ENCODE results near the gene INO80C. TPM values are rescaled to one million over a fixed set of nuclear protein-coding genes. Genes with fewer than 3 reads are reported as not detected.
A peak's percentile ranks its signal among the peaks of the same experiment; 100 is the strongest.

Gene INO80C
- 28.2 TPM for polyA plus RNA-seq

GRCh38 chr18:35497370-35498197 is at the start of gene INO80C:
Gene INO80C, minus strand, starts transcription at chr18:35497960. Its CDS starts 86 bp downstream, at chr18:35497874.
- Mint-ChIP-seq H3K27ac (peak within 1 kb of the TSS; percentile 97 to 100 (median 97)), H3K4me3 (peak within 1 kb of the TSS; percentile 95 to 100 (median 99)), H3K36me3 (peaks cover 2% of the 10 kb centered on the region), H3K4me1 (peaks cover 25 to 37% (median 37%) of the 10 kb centered on the region in 3 donors), H3K9me3 (no peaks in the 10 kb centered on the region), H3K27me3 (no peaks in the 10 kb centered on the region)

GRCh38 chr18:35547008-35547605 is 49.3 kb upstream of the INO80C start:
- Mint-ChIP-seq H3K27ac (no peak overlapping the region), H3K9me3 (peaks cover 0 to 5% (median 2%) of the 10 kb centered on the region in 3 donors), H3K36me3 (peaks cover 3% of the 10 kb centered on the region), H3K27me3 (peaks cover 4% of the 10 kb centered on the region), H3K4me1 (no peaks in the 10 kb centered on the region), H3K4me3 (no peak overlapping the region)

- Mint-ChIP-seq H3K36me3 (peaks cover 3% of the 10 kb centered on the region), H3K27me3 (peaks cover 2% of the 10 kb centered on the region), H3K4me3 (no peak overlapping the region), H3K9me3 (peaks cover 0 to 8% (median 6%) of the 10 kb centered on the region in 3 donors), H3K27ac (no peak overlapping the region), H3K4me1 (no peaks in the 10 kb centered on the region)
Measured at GRCh38 chr18:35542356-35542755, 44.6 kb upstream of the INO80C start.

DNA sequence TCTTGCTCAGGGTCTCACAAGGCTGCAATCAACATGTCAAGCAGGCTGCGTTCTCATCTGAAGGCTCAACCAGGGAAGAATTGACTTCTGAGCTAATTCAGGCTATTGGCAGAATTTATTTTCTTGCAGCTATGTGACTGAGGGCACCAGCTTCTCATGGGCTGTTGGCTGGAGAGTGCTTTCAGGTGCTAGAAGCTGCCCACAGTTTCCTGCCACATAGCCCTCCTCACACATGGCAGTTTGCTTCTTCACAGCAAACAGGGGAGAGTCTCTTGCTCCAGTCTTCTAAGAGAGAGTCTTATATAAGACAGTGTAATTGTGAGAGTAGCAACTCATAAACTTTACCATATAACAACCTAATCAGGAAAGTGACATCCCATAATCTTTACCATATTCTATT is 37.5 kb upstream of the INO80C start:
- Mint-ChIP-seq H3K36me3 (peaks cover 4% of the 10 kb centered on the region), H3K27me3 (peaks cover 12% of the 10 kb centered on the region), H3K9me3 (peaks cover 5 to 23% (median 9%) of the 10 kb centered on the region in 3 donors), H3K27ac (no peak overlapping the region), H3K4me1 (no peaks in the 10 kb centered on the region), H3K4me3 (no peak overlapping the region)

GRCh38 chr18:35533916-35534405 is 36.2 kb upstream of the INO80C start:
- Mint-ChIP-seq H3K36me3 (peaks cover 4% of the 10 kb centered on the region), H3K27ac (no peak overlapping the region), H3K27me3 (peaks cover 14% of the 10 kb centered on the region), H3K4me3 (no peak overlapping the region), H3K4me1 (no peaks in the 10 kb centered on the region), H3K9me3 (peaks cover 6 to 29% (median 11%) of the 10 kb centered on the region in 3 donors)

DNA sequence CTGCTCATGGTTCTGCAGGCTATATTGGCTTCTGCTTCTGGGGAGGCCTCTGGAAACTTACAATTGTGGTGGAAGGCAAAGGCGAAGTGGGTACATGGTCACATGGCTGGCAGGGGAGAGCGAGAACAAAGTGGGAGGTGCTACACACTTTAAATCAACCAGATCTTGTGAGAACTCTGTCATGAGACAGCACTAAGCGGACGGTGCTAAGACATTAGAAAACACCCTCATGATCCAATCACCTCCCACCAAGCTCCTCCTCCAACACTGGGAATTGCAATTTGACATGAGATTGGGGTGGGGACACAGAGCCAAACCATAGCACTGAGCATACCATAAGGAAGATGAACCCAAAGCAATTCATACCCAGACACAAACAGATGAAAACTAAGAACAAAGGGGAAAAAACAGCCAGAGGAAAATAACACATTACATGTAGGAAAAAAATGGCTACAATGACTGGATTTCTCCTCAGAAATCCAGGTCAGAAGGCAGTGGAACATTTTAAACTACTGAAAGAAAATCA is 31.1 kb upstream of the INO80C start:
- peaks cover 25% of the 10 kb centered on the region for H3K27me3 Mint-ChIP-seq
- peaks cover 4% of the 10 kb centered on the region for H3K36me3 Mint-ChIP-seq
- H3K9me3 Mint-ChIP-seq, result peaks cover 5 to 18% (median 14%) of the 10 kb centered on the region in 3 donors
- no peak overlapping the region for H3K4me3 Mint-ChIP-seq
- peaks cover 0 to 3% (median 0%) of the 10 kb centered on the region in 3 donors for H3K4me1 Mint-ChIP-seq
- no peak overlapping the region for H3K27ac Mint-ChIP-seq

DNA sequence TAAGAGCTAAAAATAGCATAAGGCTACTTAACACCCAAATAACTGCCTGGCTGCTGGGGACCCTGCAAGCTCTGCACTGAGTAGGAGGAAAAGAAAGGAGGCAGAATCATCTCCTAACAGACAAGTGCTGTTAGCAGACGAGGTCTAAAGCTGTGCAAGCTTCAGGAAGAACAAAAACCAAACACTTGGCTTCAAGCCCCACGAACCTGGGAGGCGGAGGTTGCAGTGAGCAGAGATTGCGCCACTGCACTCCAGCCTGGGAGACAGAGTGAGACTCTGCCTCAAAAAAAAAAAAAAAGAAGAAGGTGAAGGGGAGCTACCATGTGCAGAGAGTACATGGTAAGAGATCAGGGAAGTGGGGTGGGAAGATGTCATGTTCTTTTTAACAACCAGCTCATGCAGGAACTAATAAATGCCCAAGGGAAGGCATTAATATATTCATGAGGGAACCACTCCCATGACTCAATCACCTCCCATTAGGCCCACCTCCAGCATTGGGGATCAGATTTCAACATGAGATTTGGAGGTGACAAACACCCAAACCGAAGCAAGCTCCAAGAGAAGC is 28.8 kb upstream of the INO80C start:
- peaks cover 5 to 18% (median 14%) of the 10 kb centered on the region in 3 donors for H3K9me3 Mint-ChIP-seq
- H3K4me1 Mint-ChIP-seq, result peaks cover 0 to 3% (median 2%) of the 10 kb centered on the region in 3 donors
- no peak overlapping the region for H3K27ac Mint-ChIP-seq
- H3K4me3 Mint-ChIP-seq, result no peak overlapping the region
- peaks cover 18% of the 10 kb centered on the region for H3K27me3 Mint-ChIP-seq
- H3K36me3 Mint-ChIP-seq, result peaks cover 4% of the 10 kb centered on the region

DNA sequence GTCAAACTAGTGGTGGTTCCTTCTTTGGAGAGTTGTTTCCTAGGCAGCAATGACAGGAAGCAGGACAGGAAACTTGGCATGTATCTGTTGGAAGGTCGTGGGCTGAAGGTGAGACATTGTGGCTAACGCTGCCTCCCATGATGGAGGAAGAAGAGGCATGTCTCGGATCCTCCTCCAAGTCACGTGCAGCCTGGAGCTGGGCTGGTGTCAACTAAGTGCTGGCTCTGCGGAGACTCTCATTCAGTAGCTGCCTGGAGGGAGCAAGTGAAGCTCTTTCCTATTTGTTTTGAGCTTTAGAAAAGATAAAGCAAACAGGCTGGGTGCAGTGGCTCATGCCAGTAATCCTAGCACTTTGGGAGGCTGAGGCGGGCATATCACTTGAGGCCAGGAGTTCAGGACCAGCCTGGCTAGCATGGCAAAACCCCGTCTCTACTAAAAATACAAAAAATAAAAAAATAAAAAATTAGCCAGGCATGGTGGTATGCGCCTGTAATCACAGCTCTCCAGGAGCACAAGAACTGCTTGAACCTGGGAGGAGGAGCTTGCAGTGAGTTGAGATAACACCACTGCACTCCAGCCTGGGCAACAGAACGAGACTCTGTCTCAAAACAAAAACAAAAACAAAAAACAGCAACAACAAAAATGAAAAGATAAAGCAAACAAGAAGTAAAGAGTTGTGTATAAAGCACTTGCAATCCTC is 28.2 kb upstream of the INO80C start:
- Mint-ChIP-seq H3K4me1 (peaks cover 0 to 3% (median 2%) of the 10 kb centered on the region in 3 donors), H3K4me3 (peak overlapping the region in 1 of 4 donors; percentile 12), H3K27ac (no peak overlapping the region), H3K9me3 (peaks cover 4 to 13% (median 13%) of the 10 kb centered on the region in 3 donors), H3K27me3 (peaks cover 18% of the 10 kb centered on the region), H3K36me3 (peaks cover 6% of the 10 kb centered on the region)

DNA sequence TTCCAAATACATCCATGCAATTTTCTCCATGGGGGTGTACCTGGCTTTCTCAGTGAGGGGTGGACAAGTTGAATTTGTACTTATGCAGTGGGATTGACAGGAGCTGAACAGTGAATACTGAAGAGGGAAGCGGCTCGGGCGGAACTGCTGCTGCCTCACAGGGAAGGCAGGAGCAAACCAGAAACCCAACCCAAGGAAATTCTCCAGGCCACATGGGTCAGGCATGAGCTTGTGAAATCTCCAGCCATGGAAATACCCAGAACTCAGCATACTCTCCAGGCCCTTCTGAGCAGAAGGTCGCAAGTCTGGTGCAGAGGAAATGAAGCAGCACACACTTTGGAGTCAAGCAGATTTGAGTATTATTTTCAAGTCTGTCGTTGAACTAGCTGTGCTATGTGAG is 26.5 kb upstream of the INO80C start:
- Mint-ChIP-seq H3K9me3 (peaks cover 0 to 9% (median 0%) of the 10 kb centered on the region in 3 donors), H3K27me3 (peaks cover 18% of the 10 kb centered on the region), H3K4me1 (peaks cover 0 to 3% (median 2%) of the 10 kb centered on the region in 3 donors), H3K36me3 (peaks cover 3% of the 10 kb centered on the region), H3K4me3 (no peak overlapping the region), H3K27ac (no peak overlapping the region)

GRCh38 chr18:35522130-35522959 is 24.6 kb upstream of the INO80C start:
- H3K4me1 Mint-ChIP-seq, result peaks cover 0 to 3% (median 2%) of the 10 kb centered on the region in 3 donors
- peaks cover 0 to 2% (median 0%) of the 10 kb centered on the region in 3 donors for H3K9me3 Mint-ChIP-seq
- no peak overlapping the region for H3K4me3 Mint-ChIP-seq
- peaks cover 11% of the 10 kb centered on the region for H3K27me3 Mint-ChIP-seq
- H3K36me3 Mint-ChIP-seq, result peaks cover 3% of the 10 kb centered on the region
- no peak overlapping the region for H3K27ac Mint-ChIP-seq

GRCh38 chr18:35521133-35521532 is 23.4 kb upstream of the INO80C start:
- Mint-ChIP-seq H3K36me3 (peaks cover 3% of the 10 kb centered on the region), H3K27me3 (peaks cover 6% of the 10 kb centered on the region), H3K9me3 (peaks cover 0 to 2% (median 0%) of the 10 kb centered on the region in 3 donors), H3K4me1 (peaks cover 0 to 2% (median 0%) of the 10 kb centered on the region in 3 donors), H3K4me3 (no peak overlapping the region), H3K27ac (no peak overlapping the region)

DNA sequence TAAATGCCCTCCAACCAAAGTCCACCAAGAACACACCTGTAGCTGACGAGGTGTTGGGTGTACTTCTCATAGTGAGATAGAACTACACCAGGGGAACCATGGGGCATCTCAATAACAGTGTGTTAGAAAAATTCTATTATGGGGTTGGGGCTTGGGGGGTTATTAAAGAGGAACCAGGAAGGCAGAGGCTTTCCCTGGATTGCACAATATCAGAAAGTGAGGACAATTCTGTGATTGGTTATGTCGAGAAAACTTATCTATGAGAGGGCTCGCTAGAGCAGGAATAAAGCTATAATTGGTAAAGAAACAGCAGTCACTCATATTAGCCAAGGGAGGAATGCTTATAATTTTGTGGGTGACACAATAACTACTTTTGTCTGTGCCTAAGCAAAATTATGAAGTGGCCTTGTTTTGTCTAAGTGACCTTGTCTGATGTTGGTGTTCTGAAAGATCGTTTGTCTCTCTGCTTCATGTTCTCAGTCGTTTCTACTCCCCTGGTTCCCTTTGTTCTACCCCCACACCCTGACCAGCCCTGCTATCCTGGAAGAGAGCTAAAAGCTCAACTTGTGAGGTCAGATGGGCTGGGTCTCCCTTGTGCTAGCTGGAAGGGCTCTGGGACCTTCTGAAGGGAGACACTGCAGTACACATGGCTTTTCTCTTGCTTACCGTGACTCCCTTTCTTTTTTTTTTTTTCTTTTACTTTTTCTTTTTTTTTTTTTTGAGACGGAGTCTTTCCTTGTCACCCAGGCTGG is 21.6 kb upstream of the INO80C start:
- peaks cover 0 to 2% (median 0%) of the 10 kb centered on the region in 3 donors for H3K9me3 Mint-ChIP-seq

DNA sequence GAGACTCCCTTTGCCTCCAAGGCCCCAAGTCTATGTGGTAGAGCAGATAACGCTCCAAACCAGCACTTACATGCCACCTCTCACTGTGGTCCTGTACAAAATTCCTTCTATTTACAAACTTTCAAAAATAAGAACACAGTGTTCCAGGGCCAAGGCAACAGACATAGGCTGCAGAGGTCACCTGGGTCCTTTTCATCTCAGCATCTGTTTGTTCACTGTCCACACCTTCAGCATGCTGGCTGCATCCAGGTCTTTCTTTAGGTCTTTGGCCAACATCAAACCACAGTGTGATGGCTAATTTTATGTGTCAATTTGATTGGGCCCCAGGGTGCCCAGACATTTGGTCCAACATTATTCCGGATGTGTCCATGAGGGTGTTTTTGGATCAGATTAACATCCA is 20.0 kb upstream of the INO80C start:
- H3K27me3 Mint-ChIP-seq, result peaks cover 1% of the 10 kb centered on the region
- H3K4me3 Mint-ChIP-seq, result no peak overlapping the region
- H3K4me1 Mint-ChIP-seq, result peaks cover 0 to 4% (median 2%) of the 10 kb centered on the region in 3 donors
- no peak overlapping the region for H3K27ac Mint-ChIP-seq
- peaks cover 0 to 2% (median 0%) of the 10 kb centered on the region in 3 donors for H3K9me3 Mint-ChIP-seq
- peaks cover 3% of the 10 kb centered on the region for H3K36me3 Mint-ChIP-seq

More for the DNA sequence above, 21.6 kb upstream of the INO80C start:
- no peak overlapping the region for H3K4me3 Mint-ChIP-seq
- no peak overlapping the region for H3K27ac Mint-ChIP-seq
- H3K36me3 Mint-ChIP-seq, result peaks cover 3% of the 10 kb centered on the region
- H3K27me3 Mint-ChIP-seq, result peaks cover 1% of the 10 kb centered on the region
- peaks cover 0 to 2% (median 0%) of the 10 kb centered on the region in 3 donors for H3K4me1 Mint-ChIP-seq
